H9 (cell line): Measurements from ENCODE around the gene IKZF1. TPM values are rescaled to one million over a fixed set of nuclear protein-coding genes. Genes with fewer than 3 reads are reported as not detected.
A peak's percentile ranks its signal among the peaks of the same experiment; 100 is the strongest.

Source experiments
- DNase-seq: peaks from one replicate; pipeline ENCODE4 v3.0.0-alpha.2; 2017
- H2AFZ ChIP-seq: one replicate; pipeline ENCODE4 v1.6.1; 2013; ENCODE audit warnings: mild to moderate bottlenecking, low read length, control low read depth, moderate library complexity
- H2AK5ac ChIP-seq: 2 replicates; pipeline ENCODE4 v1.6.1; 2013; ENCODE audit warnings: low read length, control low read depth, mixed read lengths; ENCODE audit not compliant: insufficient read length
- H2BK120ac ChIP-seq: one replicate; pipeline ENCODE4 v1.6.1; 2013; ENCODE audit warnings: low read depth, mild to moderate bottlenecking, low read length, control low read depth, inconsistent platforms; ENCODE audit not compliant: poor library complexity, severe bottlenecking
- H2BK12ac ChIP-seq: 2 replicates; pipeline ENCODE4 v1.6.1; 2013; ENCODE audit warnings: low read length, control low read depth, mixed read lengths, low read depth; ENCODE audit not compliant: insufficient read length
- H2BK15ac ChIP-seq: 2 replicates; pipeline ENCODE4 v1.6.1; 2013; ENCODE audit warnings: low read depth, low read length, control low read depth
- H2BK20ac ChIP-seq: one replicate; pipeline ENCODE4 v1.6.1; 2013; ENCODE audit warnings: low read depth, mild to moderate bottlenecking, low read length, control low read depth, inconsistent platforms; ENCODE audit not compliant: poor library complexity, severe bottlenecking
- H2BK5ac ChIP-seq: 2 replicates; pipeline ENCODE4 v1.6.1; 2013; ENCODE audit warnings: low read length, control low read depth, mixed read lengths; ENCODE audit not compliant: insufficient read length
- H3K14ac ChIP-seq: 2 replicates; pipeline ENCODE4 v1.6.1; 2013; ENCODE audit warnings: low read length, control low read depth; ENCODE audit not compliant: insufficient read depth
- H3K18ac ChIP-seq: 2 replicates; pipeline ENCODE4 v1.6.1; 2013; ENCODE audit warnings: low read depth, mild to moderate bottlenecking, mixed read lengths, low read length, control low read depth; ENCODE audit not compliant: insufficient read length
- H3K23ac ChIP-seq: 2 replicates; pipeline ENCODE4 v1.6.1; 2013; ENCODE audit warnings: low read length, control low read depth, mixed read lengths, low read depth; ENCODE audit not compliant: insufficient read length
- H3K23me2 ChIP-seq: 2 replicates; pipeline ENCODE4 v1.6.1; 2013; ENCODE audit warnings: low read depth, mild to moderate bottlenecking, mixed read lengths, low read length, control low read depth; ENCODE audit not compliant: insufficient read length, poor library complexity, severe bottlenecking
- H3K27ac ChIP-seq: 2 replicates; pipeline ENCODE4 v1.5.1; 2013; ENCODE audit warnings: low read length, control low read depth, mixed read lengths, low read depth; ENCODE audit not compliant: insufficient read length
- H3K27me3 ChIP-seq: 2 replicates; pipeline ENCODE4 v1.6.1; 2013; ENCODE audit warnings: low read length, control low read depth, inconsistent platforms; ENCODE audit not compliant: insufficient read depth
- H3K4ac ChIP-seq: 2 replicates; pipeline ENCODE4 v1.6.1; 2013; ENCODE audit warnings: low read depth, mild to moderate bottlenecking, control low read depth, inconsistent platforms, low read length, moderate library complexity
- H3K4me1 ChIP-seq: 2 replicates; pipeline ENCODE4 v1.6.1; 2013; ENCODE audit warnings: low read length, control low read depth, inconsistent platforms; ENCODE audit not compliant: insufficient read depth
- H3K4me2 ChIP-seq: 2 replicates; pipeline ENCODE4 v1.6.1; 2013; ENCODE audit warnings: low read length, control low read depth, mixed read lengths; ENCODE audit not compliant: insufficient read length, insufficient read depth
- H3K56ac ChIP-seq: 2 replicates; pipeline ENCODE4 v1.6.1; 2013; ENCODE audit warnings: low read depth, mild to moderate bottlenecking, mixed read lengths, low read length, control low read depth; ENCODE audit not compliant: insufficient read length
- H3K79me1 ChIP-seq: 2 replicates; pipeline ENCODE4 v1.6.1; 2013; ENCODE audit warnings: low read depth, mild to moderate bottlenecking, moderate library complexity, low read length, control low read depth, inconsistent platforms; ENCODE audit not compliant: insufficient read depth, poor library complexity, severe bottlenecking
- H3K79me2 ChIP-seq: 2 replicates; pipeline ENCODE4 v1.6.1; 2013; ENCODE audit warnings: low read length, control low read depth, inconsistent platforms; ENCODE audit not compliant: insufficient read depth
- H3K9ac ChIP-seq: 2 replicates; pipeline ENCODE4 v1.6.1; 2013; ENCODE audit warnings: low read length, control low read depth, mixed read lengths; ENCODE audit not compliant: insufficient read length; ENCODE audit errors: extremely low read depth
- H3K9me3 ChIP-seq: one replicate; pipeline ENCODE4 v1.6.1; 2013; ENCODE audit warnings: low read depth, low read length, inconsistent platforms; ENCODE audit not compliant: control insufficient read depth
- H3T11ph ChIP-seq: one replicate; pipeline ENCODE4 v1.6.1; 2013; ENCODE audit warnings: mild to moderate bottlenecking, low read length, control low read depth, inconsistent platforms
- H4K20me1 ChIP-seq: one replicate; pipeline ENCODE4 v1.6.1; 2013; ENCODE audit not compliant: control insufficient read depth, insufficient read length, insufficient read depth
- H4K5ac ChIP-seq: 2 replicates; pipeline ENCODE4 v1.6.1; 2013; ENCODE audit warnings: low read depth, mild to moderate bottlenecking, mixed read lengths, low read length, control low read depth; ENCODE audit not compliant: insufficient read length
- H4K8ac ChIP-seq: replicated peaks from 2 replicates; pipeline ENCODE4 v1.6.1; 2013; ENCODE audit warnings: low read length, control low read depth, mixed read lengths, low read depth; ENCODE audit not compliant: insufficient read length
- H4K91ac ChIP-seq: 2 replicates; pipeline ENCODE4 v1.6.1; 2013; ENCODE audit warnings: low read depth, mild to moderate bottlenecking, moderate library complexity, mixed read lengths, low read length, control low read depth; ENCODE audit not compliant: insufficient read length
- H3K27ac Mint-ChIP-seq, 3 experiments: 2 replicates in 2 of 3; 3 replicates in 1 of 3; pipeline ENCODE4 v1.8.0; 2020 to 2021; ENCODE audit warnings: mixed read lengths in 3 of 3, mild to moderate bottlenecking in 1 of 3, moderate library complexity in 1 of 3
- H3K27me3 Mint-ChIP-seq: 2 replicates; pipeline ENCODE4 v1.8.0; 2021; ENCODE audit warnings: low read depth, mild to moderate bottlenecking, moderate library complexity, mixed read lengths
- H3K36me3 Mint-ChIP-seq, 3 experiments: 2 replicates in 2 of 3; 3 replicates in 1 of 3; pipeline ENCODE4 v1.8.0; 2020 to 2021; ENCODE audit warnings: low read depth in 3 of 3, mixed read lengths in 3 of 3; ENCODE audit not compliant: insufficient read depth in 1 of 3
- H3K4me1 Mint-ChIP-seq, 2 experiments: 2 replicates each; pipeline ENCODE4 v1.8.0; 2020; ENCODE audit warnings: mixed read lengths in 2 of 2
- H3K4me3 Mint-ChIP-seq, 2 experiments: 2 replicates in 1 of 2; 3 replicates in 1 of 2; pipeline ENCODE4 v1.8.0; 2020 to 2021; ENCODE audit warnings: mild to moderate bottlenecking in 2 of 2, mixed read lengths in 2 of 2, moderate library complexity in 1 of 2
- H3K9me3 Mint-ChIP-seq, 2 experiments: 2 replicates in 1 of 2; 3 replicates in 1 of 2; pipeline ENCODE4 v1.8.0; 2020; ENCODE audit warnings: mild to moderate bottlenecking in 2 of 2, mixed read lengths in 2 of 2, moderate library complexity in 1 of 2
- WGBS: extraction: QIAGEN DNeasy Blood & Tissue Kit; methylation state at CpG from one replicate; pipeline ENCODE4 v1.1.7; 2013; ENCODE audit warnings: missing lambda C conversion rate, low lambda C conversion rate, mixed read lengths; ENCODE audit not compliant: insufficient read length; ENCODE audit errors: extremely low coverage; 5-methylcytosine and 5-hydroxymethylcytosine counted together
- total RNA-seq: library from RNA; stranded (reverse); gene quantifications from 2 replicates; pipeline ENCODE4 v1.2.1, GENCODE V29; 2021
- TF ChIP-seq, protein P1 (sequence below): fragments of 200-600 bp; sonication (generic); conservative IDR thresholded peaks from 3 replicates; pipeline ENCODE4 v1.8.0; 2021; ENCODE audit warnings: antibody characterized with exemption, mild to moderate bottlenecking

Gene IKZF1
- total RNA-seq, 1 experiment from 2014 or later = 0.98 TPM

DNA sequence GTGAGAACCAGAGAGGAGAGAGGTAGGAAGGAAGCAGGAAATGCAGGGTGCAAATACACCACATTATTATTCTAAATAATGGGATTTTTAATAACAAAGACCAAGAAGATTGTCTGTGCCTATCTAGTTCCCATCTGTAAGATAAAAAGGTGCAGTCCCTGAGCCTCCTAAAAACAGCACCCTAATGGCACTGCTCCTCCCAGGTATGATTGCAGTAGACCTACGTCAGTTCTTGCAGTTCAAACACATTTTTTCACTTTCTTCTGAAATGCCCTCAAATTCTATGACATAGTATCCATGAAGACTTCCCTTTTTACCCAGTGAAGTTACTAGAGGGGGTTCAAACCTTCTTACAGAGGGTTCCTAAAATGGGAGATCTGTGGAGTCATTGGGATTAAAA lies 75.0 kb downstream of the IKZF1 start:
- Histone ChIP-seq H2BK20ac (no peak overlapping the region), H2BK12ac (no peak overlapping the region), H4K20me1 (no peaks in the 10 kb centered on the region), H3K27me3 (no peaks in the 10 kb centered on the region), H2BK15ac (no peak overlapping the region), H3K18ac (no peak overlapping the region), H3T11ph (no peak overlapping the region), H4K5ac (no peak overlapping the region), H4K8ac (no peak overlapping the region), H3K4ac (no peak overlapping the region), H2AFZ (no peak overlapping the region), H4K91ac (no peak overlapping the region), H3K23me2 (no peaks in the 10 kb centered on the region), H3K9ac (no peak overlapping the region), H3K79me1 (no peaks in the 10 kb centered on the region), H3K9me3 (no peaks in the 10 kb centered on the region), H3K56ac (no peak overlapping the region), H3K4me2 (peak overlapping the region; percentile 37), H3K23ac (no peak overlapping the region), H2AK5ac (no peak overlapping the region), H2BK5ac (no peak overlapping the region), H3K27ac (peak overlapping the region; percentile 75), H2BK120ac (no peak overlapping the region), H3K14ac (no peak overlapping the region), H3K4me1 (peaks cover 12% of the 10 kb centered on the region; the same call in 1 of the 2 replicates), H3K79me2 (no peaks in the 10 kb centered on the region)
- H3K36me3 Mint-ChIP-seq = no peaks in the 10 kb centered on the region
- H3K9me3 Mint-ChIP-seq = no peaks in the 10 kb centered on the region
- H3K27me3 Mint-ChIP-seq = no peaks in the 10 kb centered on the region
- H3K4me1 Mint-ChIP-seq = peaks cover 56 to 67% of the 10 kb centered on the region in 2 experiments
- H3K4me3 Mint-ChIP-seq = peak overlapping the region; percentile 10 to 41; a peak in 3 of 5 replicates
- no CpG with 5 or more reads among the region's 1 CpG for WGBS
- TF ChIP-seq, protein P1, sequence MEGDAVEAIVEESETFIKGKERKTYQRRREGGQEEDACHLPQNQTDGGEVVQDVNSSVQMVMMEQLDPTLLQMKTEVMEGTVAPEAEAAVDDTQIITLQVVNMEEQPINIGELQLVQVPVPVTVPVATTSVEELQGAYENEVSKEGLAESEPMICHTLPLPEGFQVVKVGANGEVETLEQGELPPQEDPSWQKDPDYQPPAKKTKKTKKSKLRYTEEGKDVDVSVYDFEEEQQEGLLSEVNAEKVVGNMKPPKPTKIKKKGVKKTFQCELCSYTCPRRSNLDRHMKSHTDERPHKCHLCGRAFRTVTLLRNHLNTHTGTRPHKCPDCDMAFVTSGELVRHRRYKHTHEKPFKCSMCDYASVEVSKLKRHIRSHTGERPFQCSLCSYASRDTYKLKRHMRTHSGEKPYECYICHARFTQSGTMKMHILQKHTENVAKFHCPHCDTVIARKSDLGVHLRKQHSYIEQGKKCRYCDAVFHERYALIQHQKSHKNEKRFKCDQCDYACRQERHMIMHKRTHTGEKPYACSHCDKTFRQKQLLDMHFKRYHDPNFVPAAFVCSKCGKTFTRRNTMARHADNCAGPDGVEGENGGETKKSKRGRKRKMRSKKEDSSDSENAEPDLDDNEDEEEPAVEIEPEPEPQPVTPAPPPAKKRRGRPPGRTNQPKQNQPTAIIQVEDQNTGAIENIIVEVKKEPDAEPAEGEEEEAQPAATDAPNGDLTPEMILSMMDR = no peak
- no peak for DNase-seq
- peak overlapping the region; percentile 87 to 93 (median 92); a peak in 6 of 7 replicates for H3K27ac Mint-ChIP-seq
